IMR-90 (cell line): ENCODE results near the gene PPFIBP2. TPM values are rescaled to one million over a fixed set of nuclear protein-coding genes. Genes with fewer than 3 reads are reported as not detected.
A peak's percentile ranks its signal among the peaks of the same experiment; 100 is the strongest.

Source experiments
- ATAC-seq: fragments of 200-7000 bp; cut with Tn5 transposase; 2 replicates; pipeline ENCODE4 v1.9.1; 2020; ENCODE audit warnings: low read depth, mild to moderate bottlenecking, moderate library complexity
- BruUV-seq: library from RNA; stranded (reverse); fragments of 400-500 nt; replicated peaks from 2 replicates; lab custom pipeline; 2021; lab: Mats Ljungman, UMichigan
- CTCF ChIA-PET: fragments of 300-600 bp; formaldehyde crosslinking; extraction: SDS; loops from one replicate; lab custom pipeline; 2021; ENCODE audit warnings: antibody characterized with exemption; lab: Yijun Ruan, JAX
- POLR2A ChIA-PET: fragments of 300-600 bp; sonication (Branson Sonifier 250); formaldehyde crosslinking; loops from one replicate; lab custom pipeline; 2022; ENCODE audit warnings: antibody characterized with exemption; ENCODE audit not compliant: unreplicated experiment; lab: Charles Lee
- DNase-seq: peaks from one replicate; pipeline ENCODE4 v3.0.0; 2013
- H2AFZ ChIP-seq: replicated peaks from 2 replicates; pipeline ENCODE3; 2013; ENCODE audit warnings: low read length, mild to moderate bottlenecking; ENCODE audit not compliant: poor library complexity
- H2AK5ac ChIP-seq: 2 replicates; pipeline ENCODE4 v1.6.1; 2013; ENCODE audit warnings: low read depth, low read length, inconsistent platforms
- H2AK9ac ChIP-seq: replicated peaks from 2 replicates; pipeline ENCODE3; 2013; ENCODE audit warnings: mild to moderate bottlenecking, low read depth, low read length, moderate library complexity; ENCODE audit not compliant: poor library complexity
- H2BK120ac ChIP-seq: 2 replicates; pipeline ENCODE4 v1.6.1; 2013; ENCODE audit warnings: low read depth, low read length, inconsistent platforms
- H2BK15ac ChIP-seq: 3 replicates; pipeline ENCODE4 v1.6.1; 2013; ENCODE audit warnings: low read depth, low read length, inconsistent platforms
- H2BK20ac ChIP-seq: 2 replicates; pipeline ENCODE4 v1.6.1; 2013; ENCODE audit warnings: low read depth, mild to moderate bottlenecking, inconsistent platforms, low read length, moderate library complexity
- H2BK5ac ChIP-seq: 2 replicates; pipeline ENCODE4 v1.6.1; 2013; ENCODE audit warnings: mild to moderate bottlenecking, low read depth, low read length, inconsistent platforms; ENCODE audit not compliant: poor library complexity, severe bottlenecking
- H3K14ac ChIP-seq: replicated peaks from 2 replicates; pipeline ENCODE4 v1.6.1; 2013; ENCODE audit warnings: low read depth, low read length, inconsistent platforms
- H3K18ac ChIP-seq: 2 replicates; pipeline ENCODE4 v1.6.1; 2013; ENCODE audit warnings: low read depth, low read length, control low read depth
- H3K23ac ChIP-seq: 2 replicates; pipeline ENCODE4 v1.6.1; 2013; ENCODE audit warnings: low read depth, low read length, inconsistent platforms
- H3K27ac ChIP-seq: 2 replicates; pipeline ENCODE4 v1.5.1; 2013; ENCODE audit warnings: mild to moderate bottlenecking, control low read depth, low read length; ENCODE audit not compliant: insufficient read depth
- H3K27me3 ChIP-seq: 2 replicates; pipeline ENCODE4 v1.6.1; 2013; ENCODE audit warnings: low read length; ENCODE audit not compliant: control insufficient read depth, insufficient read depth
- H3K36me3 ChIP-seq: 2 replicates; pipeline ENCODE4 v1.6.1; 2013; ENCODE audit warnings: low read length, mixed read lengths; ENCODE audit not compliant: control insufficient read depth, insufficient read depth
- H3K4ac ChIP-seq: 2 replicates; pipeline ENCODE4 v1.6.1; 2013; ENCODE audit warnings: low read depth, low read length, inconsistent platforms
- H3K4me1 ChIP-seq: 2 replicates; pipeline ENCODE4 v1.6.1; 2013; ENCODE audit warnings: low read length, mixed read lengths; ENCODE audit not compliant: control insufficient read depth, insufficient read depth
- H3K4me2 ChIP-seq: 2 replicates; pipeline ENCODE4 v1.6.1; 2013; ENCODE audit warnings: low read depth, mild to moderate bottlenecking, control low read depth, low read length, moderate library complexity
- H3K4me3 ChIP-seq: 2 replicates; pipeline ENCODE4 v1.5.1; 2013; ENCODE audit warnings: low read depth, mild to moderate bottlenecking, control low read depth, low read length, moderate library complexity; ENCODE audit not compliant: insufficient read depth
- H3K56ac ChIP-seq: 2 replicates; pipeline ENCODE4 v1.6.1; 2013; ENCODE audit warnings: low read length, inconsistent platforms; ENCODE audit not compliant: insufficient read depth; ENCODE audit errors: extremely low read depth
- H3K79me1 ChIP-seq, 2 experiments: 2 replicates each; pipeline ENCODE4 v1.6.1; 2013; ENCODE audit warnings: low read length in 2 of 2, inconsistent platforms in 1 of 2, low read depth in 1 of 2
- H3K9ac ChIP-seq: 2 replicates; pipeline ENCODE4 v1.6.1; 2013; ENCODE audit warnings: low read depth, low read length, control low read depth
- H3K9me1 ChIP-seq: 2 replicates; pipeline ENCODE4 v1.6.1; 2013; ENCODE audit warnings: low read length, inconsistent platforms; ENCODE audit not compliant: insufficient read depth
- H3K9me3 ChIP-seq: 2 replicates; pipeline ENCODE4 v1.6.1; 2013; ENCODE audit warnings: low read length; ENCODE audit not compliant: control insufficient read depth, insufficient read depth
- H4K20me1 ChIP-seq: 2 replicates; pipeline ENCODE4 v1.6.1; 2013; ENCODE audit warnings: low read length, inconsistent platforms; ENCODE audit not compliant: insufficient read depth
- H4K5ac ChIP-seq: 2 replicates; pipeline ENCODE4 v1.6.1; 2013; ENCODE audit warnings: mild to moderate bottlenecking, low read depth, low read length, control low read depth
- H4K8ac ChIP-seq, 2 experiments: 2 replicates each; pipeline ENCODE4 v1.6.1; 2013; ENCODE audit warnings: low read depth in 2 of 2, low read length in 2 of 2, control low read depth in 1 of 2, inconsistent platforms in 1 of 2
- H4K91ac ChIP-seq: 2 replicates; pipeline ENCODE4 v1.6.1; 2013; ENCODE audit warnings: low read depth, low read length, inconsistent platforms; ENCODE audit not compliant: insufficient read depth
- WGBS, 2 experiments: methylation state at CpG; one replicate each; pipeline versions ENCODE4 v1.1.5 to v1.1.7; 2013; ENCODE audit warnings: missing lambda C conversion rate in 2 of 2; ENCODE audit not compliant: insufficient read length in 1 of 2; ENCODE audit errors: extremely low coverage in 2 of 2; 5-methylcytosine and 5-hydroxymethylcytosine counted together
- dilution Hi-C: fragments of 300-500 bp; cut with HindIII; formaldehyde crosslinking; loops from one replicate; pipeline ENCODE4 v1.14.3; 2018; ENCODE audit warnings: low sequenced_read_pairs; ENCODE audit not compliant: unreplicated experiment
- in situ Hi-C: fragments of 300-500 bp; cut with MboI; formaldehyde crosslinking; loops from 3 replicates; pipeline ENCODE4 v1.14.3; 2019; ENCODE audit warnings: low sequenced_read_pairs, inconsistent platforms, mixed read lengths
- intact Hi-C: fragments of 100-400 bp; cut with micrococcal nuclease; formaldehyde crosslinking; loops from 2 replicates; pipeline ENCODE4 v1.10.0; 2022
- polyA plus RNA-seq, 3 experiments: library from polyadenylated mRNA; depleted of rRNA; stranded (reverse); fragments of >200 nt; gene quantifications; 2 replicates each; pipeline ENCODE4 v1.2.3, GENCODE V29; 2012; ENCODE audit warnings: low replicate concordance in 1 of 3
- total RNA-seq: library from RNA; depleted of rRNA; stranded (reverse); fragments of >200 nt; gene quantifications from 2 replicates; pipeline ENCODE4 v1.2.3, GENCODE V29; 2012
- TF ChIP-seq, protein P1 (sequence below): fragments of 150-350 bp; IDR thresholded peaks from 2 replicates; pipeline ENCODE4 v1.6.1; 2017; ENCODE audit warnings: mild to moderate bottlenecking, antibody characterized with exemption, low read length, low read depth

PPFIBP2 gene
- total and polyA plus RNA-seq, 2 of the 4 experiments (the other 2 are of a cell fraction) = 6.0 to 11.8 TPM

GRCh38 chr11:7490054-7490453 is 23.7 kb upstream of the PPFIBP2 start:
- Histone ChIP-seq H3K14ac (no peak overlapping the region), H4K8ac (no peak overlapping the region), H3K56ac (no peak overlapping the region), H2BK5ac (no peak overlapping the region), H3K23ac (no peak overlapping the region), H2BK20ac (no peak overlapping the region), H3K27ac (no peak overlapping the region), H3K79me1 (no peaks in the 10 kb centered on the region), H3K36me3 (no peaks in the 10 kb centered on the region), H3K4me2 (no peak overlapping the region), H2AK9ac (no peak overlapping the region), H2AFZ (no peak overlapping the region), H4K5ac (no peak overlapping the region), H3K9ac (no peak overlapping the region), H3K18ac (no peak overlapping the region), H2AK5ac (no peak overlapping the region), H3K4ac (no peak overlapping the region), H3K9me3 (no peaks in the 10 kb centered on the region), H2BK120ac (no peak overlapping the region), H4K20me1 (no peaks in the 10 kb centered on the region), H4K91ac (no peak overlapping the region), H3K9me1 (no peaks in the 10 kb centered on the region), H3K27me3 (peaks cover 3% of the 10 kb centered on the region; the same call in 1 of the 2 replicates), H3K4me3 (no peak overlapping the region), H3K4me1 (no peaks in the 10 kb centered on the region), H2BK15ac (no peak overlapping the region)
- ATAC-seq (no peak), DNase-seq (peak; percentile 18)
- BruUV-seq = no TSS peak
- ChIA-PET CTCF (no interaction called here), POLR2A (no interaction called here)
- TF ChIP-seq, protein P1, sequence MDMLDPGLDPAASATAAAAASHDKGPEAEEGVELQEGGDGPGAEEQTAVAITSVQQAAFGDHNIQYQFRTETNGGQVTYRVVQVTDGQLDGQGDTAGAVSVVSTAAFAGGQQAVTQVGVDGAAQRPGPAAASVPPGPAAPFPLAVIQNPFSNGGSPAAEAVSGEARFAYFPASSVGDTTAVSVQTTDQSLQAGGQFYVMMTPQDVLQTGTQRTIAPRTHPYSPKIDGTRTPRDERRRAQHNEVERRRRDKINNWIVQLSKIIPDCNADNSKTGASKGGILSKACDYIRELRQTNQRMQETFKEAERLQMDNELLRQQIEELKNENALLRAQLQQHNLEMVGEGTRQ = no peak
- no CpG with 5 or more reads among the region's 4 CpGs for WGBS, 2 experiments
- intact Hi-C loops = no loop called here
- dilution Hi-C loops = no loop called here
- in situ Hi-C loops = no loop called here
